Brain microvascular endothelial cell (primary cell): ENCODE data around the gene SCAF4.
"Not testable (repeated sequence)": the region's sequence is repeated elsewhere in the genome, so short reads cannot be mapped to it uniquely, and the experiment has no call there.

ENCODE experiments used
- DNase-seq: peaks from one replicate; pipeline ENCODE4 v3.0.0-alpha.2; 2020
- H3K27ac ChIP-seq: fragments of 250-450 bp; sonication (Bioruptor Pico); 2 replicates; pipeline ENCODE4 v1.5.1; 2020; ENCODE audit warnings: mild to moderate bottlenecking, moderate library complexity
- H3K27me3 ChIP-seq: fragments of 250-450 bp; sonication (Bioruptor Pico); replicated peaks from 2 replicates; pipeline ENCODE4 v1.5.1; 2020; ENCODE audit warnings: mild to moderate bottlenecking
- H3K36me3 ChIP-seq: fragments of 250-450 bp; sonication (Bioruptor Pico); replicated peaks from 2 replicates; pipeline ENCODE4 v1.5.1; 2020; ENCODE audit warnings: mild to moderate bottlenecking
- H3K4me3 ChIP-seq: 2 replicates; pipeline ENCODE4 v1.5.1; 2011; ENCODE audit warnings: low read depth, mild to moderate bottlenecking, control low read depth, low read length, moderate library complexity
- in situ Hi-C: cut with HindIII; loops from 2 replicates; pipeline ENCODE4 v1.10.0; 2017; ENCODE audit warnings: low sequenced_read_pairs, low pct_ligation_motif_present
- TF ChIP-seq, protein P1 (sequence below): IDR thresholded peaks from 2 replicates; pipeline ENCODE4 v1.5.1; 2011; ENCODE audit warnings: low read depth, mild to moderate bottlenecking, moderate library complexity, low read length, control low read depth, inconsistent platforms; ENCODE audit errors: missing control alignments

The SCAF4 gene

DNA sequence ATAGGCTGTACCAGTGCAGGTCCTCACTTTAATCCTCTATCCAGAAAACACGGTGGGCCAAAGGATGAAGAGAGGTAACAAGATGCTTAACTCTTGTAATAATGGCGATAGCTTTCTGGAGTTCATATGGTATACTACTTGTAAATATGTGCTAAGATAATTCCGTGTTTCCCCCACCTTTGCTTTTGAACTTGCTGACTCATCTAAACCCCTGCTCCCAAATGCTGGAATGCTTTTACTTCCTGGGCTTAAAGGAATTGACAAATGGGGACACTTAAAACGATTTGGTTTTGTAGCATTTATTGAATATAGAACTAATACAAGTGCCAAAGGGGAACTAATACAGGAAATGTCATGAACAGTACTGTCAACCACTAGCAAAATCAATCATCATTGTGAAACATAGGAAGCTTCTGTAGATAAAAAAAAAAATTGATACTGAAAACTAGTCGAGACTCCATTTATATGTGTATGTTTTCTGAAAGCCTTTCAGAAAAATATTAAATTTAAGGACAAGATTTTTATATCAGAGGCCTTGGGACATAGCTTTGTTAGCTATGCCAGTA, 65.4 kb downstream of the SCAF4 start:
- TF ChIP-seq, protein P1, sequence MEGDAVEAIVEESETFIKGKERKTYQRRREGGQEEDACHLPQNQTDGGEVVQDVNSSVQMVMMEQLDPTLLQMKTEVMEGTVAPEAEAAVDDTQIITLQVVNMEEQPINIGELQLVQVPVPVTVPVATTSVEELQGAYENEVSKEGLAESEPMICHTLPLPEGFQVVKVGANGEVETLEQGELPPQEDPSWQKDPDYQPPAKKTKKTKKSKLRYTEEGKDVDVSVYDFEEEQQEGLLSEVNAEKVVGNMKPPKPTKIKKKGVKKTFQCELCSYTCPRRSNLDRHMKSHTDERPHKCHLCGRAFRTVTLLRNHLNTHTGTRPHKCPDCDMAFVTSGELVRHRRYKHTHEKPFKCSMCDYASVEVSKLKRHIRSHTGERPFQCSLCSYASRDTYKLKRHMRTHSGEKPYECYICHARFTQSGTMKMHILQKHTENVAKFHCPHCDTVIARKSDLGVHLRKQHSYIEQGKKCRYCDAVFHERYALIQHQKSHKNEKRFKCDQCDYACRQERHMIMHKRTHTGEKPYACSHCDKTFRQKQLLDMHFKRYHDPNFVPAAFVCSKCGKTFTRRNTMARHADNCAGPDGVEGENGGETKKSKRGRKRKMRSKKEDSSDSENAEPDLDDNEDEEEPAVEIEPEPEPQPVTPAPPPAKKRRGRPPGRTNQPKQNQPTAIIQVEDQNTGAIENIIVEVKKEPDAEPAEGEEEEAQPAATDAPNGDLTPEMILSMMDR: no peak
- no peak overlapping the region for H3K27ac ChIP-seq
- no peak for DNase-seq
- H3K27me3 ChIP-seq: no peaks in the 10 kb centered on the region
- peaks cover 49% of the 10 kb centered on the region for H3K36me3 ChIP-seq
- in situ Hi-C loops: no loop called here
- no peak overlapping the region for H3K4me3 ChIP-seq

DNA sequence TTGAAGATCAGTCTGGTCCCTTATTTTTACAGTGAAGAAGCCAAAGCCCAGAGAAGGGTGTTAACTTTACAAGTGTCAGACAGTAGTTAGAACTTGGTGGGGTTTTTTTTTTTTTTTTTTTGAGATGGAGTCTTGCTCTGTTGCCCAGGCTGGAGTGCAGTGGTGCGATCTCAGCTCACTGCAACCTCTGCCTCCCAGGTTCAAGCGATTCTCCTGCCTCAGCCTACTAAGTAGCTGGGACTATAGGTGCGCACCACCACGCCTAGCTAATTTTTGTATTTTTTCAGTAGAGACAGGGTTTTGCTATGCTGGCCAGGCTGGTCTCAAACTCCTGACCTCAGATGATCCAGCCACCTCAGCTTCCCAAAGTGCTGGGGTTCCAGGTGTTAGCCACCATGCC, 66.0 kb downstream of the SCAF4 start:
- in situ Hi-C loops, H3K4me3 ChIP-seq, DNase-seq, H3K27ac ChIP-seq, H3K27me3 ChIP-seq: not testable (repeated sequence)
- H3K36me3 ChIP-seq: peaks cover 51% of the 10 kb centered on the region

GRCh38 chr21:31665397-31665796, 66.5 kb downstream of the SCAF4 start:
- peak; percentile 4 for DNase-seq
- Histone ChIP-seq H3K4me3 (no peak overlapping the region), H3K27me3 (no peaks in the 10 kb centered on the region), H3K27ac (no peak overlapping the region), H3K36me3 (peaks cover 51% of the 10 kb centered on the region)
- in situ Hi-C loops: no loop called here
- TF ChIP-seq, protein P1: no peak

DNA sequence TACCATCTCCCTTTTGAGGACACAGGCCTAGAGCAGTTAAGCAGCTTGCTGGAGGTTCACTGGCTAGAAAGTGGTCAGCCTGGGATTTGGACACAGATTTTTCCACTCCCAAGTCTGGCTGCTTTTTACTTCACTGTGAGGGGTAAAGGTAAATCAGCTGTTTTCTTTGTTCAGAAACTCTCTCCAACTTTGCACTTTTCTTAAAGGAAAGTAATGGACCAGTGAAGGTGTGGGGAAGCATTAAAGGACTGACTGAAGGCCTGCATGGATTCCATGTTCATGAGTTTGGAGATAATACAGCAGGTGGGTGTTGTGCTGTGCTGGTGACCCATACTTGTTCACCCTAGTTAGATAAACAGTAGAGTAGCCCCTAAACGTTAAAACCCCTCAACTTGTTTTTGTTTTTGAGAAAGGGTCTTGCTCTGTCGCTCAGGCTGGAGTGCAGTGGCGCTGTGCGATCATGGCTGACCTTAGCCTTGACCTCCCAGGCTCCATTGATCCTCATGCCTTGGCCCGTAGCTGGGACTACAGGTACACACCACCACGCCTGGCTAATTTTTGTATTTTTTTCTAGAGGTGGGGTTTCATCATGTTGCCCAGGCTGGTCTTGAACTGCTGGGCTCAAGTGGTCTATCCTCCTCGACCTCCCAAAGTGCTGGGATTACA, 68.2 kb downstream of the SCAF4 start:
- Histone ChIP-seq H3K4me3 (no peak overlapping the region), H3K27me3 (no peaks in the 10 kb centered on the region), H3K27ac (no peak overlapping the region), H3K36me3 (peaks cover 42% of the 10 kb centered on the region)
- DNase-seq: no peak
- TF ChIP-seq, protein P1: no peak
- in situ Hi-C loops: no loop called here

DNA sequence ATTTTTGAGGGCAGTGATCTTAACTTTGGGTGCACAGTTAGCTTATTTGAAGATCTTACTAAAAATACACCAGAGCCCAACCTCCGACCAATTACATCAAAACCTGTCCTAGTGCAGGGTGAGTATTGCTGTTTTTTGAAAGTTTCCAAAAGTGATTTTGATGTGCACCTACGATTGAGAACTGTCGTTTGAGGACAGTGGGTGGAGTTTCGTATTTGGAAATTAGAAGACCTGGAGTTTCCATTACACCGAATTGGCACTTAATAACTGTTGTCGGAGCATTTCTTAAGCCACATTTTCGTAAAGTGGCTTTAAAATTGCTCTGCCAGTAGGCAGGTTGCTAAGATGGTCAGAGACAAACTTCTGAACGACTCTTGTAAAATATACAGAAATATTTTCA, 71.3 kb downstream of the SCAF4 start:
- peak overlapping the region; percentile 94 for H3K4me3 ChIP-seq
- H3K27me3 ChIP-seq: no peaks in the 10 kb centered on the region
- TF ChIP-seq, protein P1: no peak
- peaks cover 17% of the 10 kb centered on the region for H3K36me3 ChIP-seq
- no peak overlapping the region for H3K27ac ChIP-seq
- DNase-seq: no peak
- in situ Hi-C loops: no loop called here

DNA sequence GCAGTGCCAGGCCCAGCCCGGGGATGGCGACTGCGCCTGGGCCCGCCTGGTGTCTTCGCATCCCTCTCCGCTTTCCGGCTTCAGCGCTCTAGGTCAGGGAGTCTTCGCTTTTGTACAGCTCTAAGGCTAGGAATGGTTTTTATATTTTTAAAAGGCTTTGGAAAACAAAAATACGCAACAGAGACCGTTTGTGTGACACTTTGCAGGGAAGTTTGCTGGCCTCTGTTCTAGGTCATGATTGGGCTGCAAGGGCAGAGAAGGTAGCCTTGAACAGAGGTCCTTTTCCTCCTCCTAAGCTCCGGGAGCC, 71.7 kb downstream of the SCAF4 start:
- TF ChIP-seq, protein P1: no peak
- H3K27me3 ChIP-seq: no peaks in the 10 kb centered on the region
- in situ Hi-C loops: no loop called here
- no peak for DNase-seq
- H3K4me3 ChIP-seq: peak overlapping the region; percentile 94
- peak overlapping the region; percentile 80 for H3K27ac ChIP-seq
- H3K36me3 ChIP-seq: peaks cover 15% of the 10 kb centered on the region
